Brain microvascular endothelial cell (primary cell): Measurements from ENCODE around the gene ANTXR1.

Source experiments
- DNase-seq: peaks from one replicate; pipeline ENCODE4 v3.0.0-alpha.2; 2020
- H3K27ac ChIP-seq: fragments of 250-450 bp; sonication (Bioruptor Pico); 2 replicates; pipeline ENCODE4 v1.5.1; 2020; ENCODE audit warnings: mild to moderate bottlenecking, moderate library complexity
- H3K27me3 ChIP-seq: fragments of 250-450 bp; sonication (Bioruptor Pico); replicated peaks from 2 replicates; pipeline ENCODE4 v1.5.1; 2020; ENCODE audit warnings: mild to moderate bottlenecking
- H3K36me3 ChIP-seq: fragments of 250-450 bp; sonication (Bioruptor Pico); replicated peaks from 2 replicates; pipeline ENCODE4 v1.5.1; 2020; ENCODE audit warnings: mild to moderate bottlenecking
- H3K4me3 ChIP-seq: 2 replicates; pipeline ENCODE4 v1.5.1; 2011; ENCODE audit warnings: low read depth, mild to moderate bottlenecking, control low read depth, low read length, moderate library complexity
- CTCF ChIP-seq: IDR thresholded peaks from 2 replicates; pipeline ENCODE4 v1.5.1; 2011; ENCODE audit warnings: low read depth, mild to moderate bottlenecking, moderate library complexity, low read length, control low read depth, inconsistent platforms; ENCODE audit errors: missing control alignments
- in situ Hi-C: cut with HindIII; loops from 2 replicates; pipeline ENCODE4 v1.10.0; 2017; ENCODE audit warnings: low sequenced_read_pairs, low pct_ligation_motif_present

Gene ANTXR1

DNA sequence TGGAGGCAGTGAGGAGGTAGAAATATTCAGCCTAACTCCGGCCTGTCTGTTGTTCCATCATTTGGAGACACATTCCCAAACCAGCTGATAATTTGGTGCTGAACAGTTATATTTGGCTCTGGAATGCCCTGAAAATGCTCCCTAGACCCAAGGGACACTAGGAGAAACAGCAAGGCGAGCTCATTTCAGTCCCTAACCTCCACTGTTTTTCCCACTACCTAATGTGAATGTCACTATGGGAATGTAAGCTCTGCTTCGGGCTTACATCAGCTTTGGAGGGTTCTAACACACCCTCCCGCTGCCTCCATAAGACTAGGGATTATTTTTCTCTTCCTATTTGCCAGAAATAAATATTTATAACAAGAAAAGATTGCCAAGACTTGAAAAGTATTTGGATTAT is 103.5 kb downstream of the ANTXR1 start:
- in situ Hi-C loops = no loop called here
- Histone ChIP-seq H3K27ac (no peak overlapping the region), H3K4me3 (no peak overlapping the region), H3K36me3 (no peaks in the 10 kb centered on the region), H3K27me3 (no peaks in the 10 kb centered on the region)
- TF ChIP-seq CTCF = no peak
- no peak for DNase-seq

GRCh38 chr2:69118609-69119008 is 105.6 kb downstream of the ANTXR1 start:
- peak; percentile 32 for DNase-seq
- Histone ChIP-seq H3K27me3 (no peaks in the 10 kb centered on the region), H3K27ac (peak overlapping the region; percentile 55), H3K36me3 (peaks cover 2% of the 10 kb centered on the region), H3K4me3 (no peak overlapping the region)
- TF ChIP-seq CTCF = no peak
- in situ Hi-C loops = no loop called here

DNA sequence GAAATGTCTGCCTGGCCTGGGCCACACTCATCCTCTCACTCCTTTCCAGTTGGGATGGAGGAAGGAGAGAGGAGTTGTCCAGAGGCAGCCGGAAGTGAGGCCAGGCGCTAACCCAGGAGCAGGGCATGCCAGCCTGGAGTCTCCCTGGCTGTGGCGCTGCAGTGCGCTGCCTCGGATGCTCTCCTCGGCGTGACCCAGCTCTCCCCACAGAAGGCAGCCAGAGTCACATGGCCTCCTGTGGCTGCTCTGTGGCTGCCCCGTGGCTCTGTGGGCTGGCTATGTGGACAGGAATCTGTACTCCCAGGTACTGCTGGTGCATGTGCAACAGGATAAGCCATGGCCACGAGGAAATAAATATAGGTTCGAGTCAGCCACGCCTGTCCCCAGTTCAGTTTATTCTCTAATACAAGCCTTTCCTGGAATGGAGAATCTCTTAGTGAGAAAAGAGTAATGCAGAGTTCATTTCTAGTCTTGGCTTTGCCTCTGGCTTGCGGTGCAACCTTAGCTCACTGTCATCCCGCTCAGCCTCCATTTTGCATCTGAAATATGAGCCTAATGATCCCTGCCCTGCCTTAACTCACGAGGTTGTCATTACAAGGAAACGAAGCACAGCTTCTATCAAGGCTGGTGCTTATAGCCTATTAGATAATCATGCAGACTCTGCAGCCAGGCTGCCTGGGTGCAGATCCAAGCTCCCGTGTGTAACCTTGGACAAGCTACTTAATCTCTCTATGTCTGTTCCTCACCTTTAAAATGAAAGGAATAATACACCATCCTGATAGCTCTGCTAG is 106.3 kb downstream of the ANTXR1 start:
- DNase-seq = no peak
- in situ Hi-C loops = no loop called here
- H3K27me3 ChIP-seq = no peaks in the 10 kb centered on the region
- no peak for TF ChIP-seq CTCF
- no peak overlapping the region for H3K4me3 ChIP-seq
- peak overlapping the region; percentile 55 for H3K27ac ChIP-seq
- peaks cover 5% of the 10 kb centered on the region for H3K36me3 ChIP-seq

DNA sequence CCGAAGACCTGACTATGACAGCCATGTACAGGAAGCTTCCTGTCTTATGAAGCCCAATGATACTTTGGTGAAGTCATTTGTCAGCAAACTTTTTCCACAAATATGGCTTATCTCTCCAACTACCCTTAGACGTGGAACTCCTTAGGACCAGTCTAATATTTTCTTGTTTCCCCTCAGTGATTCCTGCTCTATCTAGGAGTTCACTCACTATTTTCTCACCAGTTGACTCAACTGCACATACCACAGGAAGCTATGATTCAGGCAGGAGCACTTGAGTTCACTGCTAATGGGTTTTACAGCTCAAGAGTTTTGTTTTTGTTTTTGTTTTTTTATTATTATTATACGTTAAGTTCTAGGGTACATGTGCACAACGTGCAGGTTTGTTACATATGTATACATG is 109.3 kb downstream of the ANTXR1 start:
- Histone ChIP-seq H3K36me3 (peaks cover 5% of the 10 kb centered on the region), H3K27ac (peak overlapping the region; percentile 78), H3K27me3 (no peaks in the 10 kb centered on the region), H3K4me3 (no peak overlapping the region)
- peak; percentile 86 for DNase-seq
- in situ Hi-C loops = no loop called here
- no peak for TF ChIP-seq CTCF

DNA sequence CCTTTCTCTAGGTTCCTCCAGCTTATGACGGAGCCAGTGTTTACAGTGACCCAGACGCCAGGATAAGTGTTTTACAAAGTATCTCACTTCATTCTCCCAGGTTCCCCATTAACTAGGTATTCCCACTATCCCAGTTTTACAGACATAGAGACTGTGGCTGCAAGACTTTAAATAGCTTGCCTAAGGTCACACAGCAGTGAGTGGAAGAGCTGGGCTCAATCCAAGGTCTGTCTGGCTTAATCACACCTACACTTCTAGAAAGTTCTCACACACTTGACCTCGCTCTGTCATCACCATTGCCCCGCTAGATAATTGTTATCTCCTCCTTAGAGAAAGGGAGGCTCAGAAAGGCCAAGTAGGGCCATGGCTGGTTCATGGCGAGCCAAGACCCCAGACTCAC is 110.2 kb downstream of the ANTXR1 start:
- no peak overlapping the region for H3K4me3 ChIP-seq
- in situ Hi-C loops = no loop called here

More for the DNA sequence above, 110.2 kb downstream of the ANTXR1 start:
- DNase-seq = no peak
- no peak for TF ChIP-seq CTCF
- peak overlapping the region; percentile 78 for H3K27ac ChIP-seq
- peaks cover 5% of the 10 kb centered on the region for H3K36me3 ChIP-seq
- no peaks in the 10 kb centered on the region for H3K27me3 ChIP-seq
